Fibroblast of lung (primary cell): ENCODE results near the gene CAPN8. TPM values are rescaled to one million over a fixed set of nuclear protein-coding genes. Genes with fewer than 3 reads are reported as not detected.

Experiments used
- DNase-seq, 2 donors: peaks; one replicate each; pipeline versions ENCODE4 v3.0.0 to v3.0.0-alpha.2; 2010; ENCODE audit warnings: low read depth in 2 of 2
- H2AFZ ChIP-seq: 2 replicates; pipeline ENCODE4 v1.5.1; 2012; ENCODE audit warnings: low read length, control low read depth, inconsistent platforms
- H3K27ac ChIP-seq: 2 replicates; pipeline ENCODE4 v1.5.1; 2011; ENCODE audit warnings: low read length, control low read depth; ENCODE audit not compliant: insufficient read depth
- H3K27me3 ChIP-seq: 2 replicates; pipeline ENCODE4 v1.5.1; 2011; ENCODE audit warnings: mild to moderate bottlenecking, low read length; ENCODE audit not compliant: control insufficient read depth, insufficient read depth
- H3K36me3 ChIP-seq: 2 replicates; pipeline ENCODE4 v1.5.1; 2011; ENCODE audit warnings: low read length; ENCODE audit not compliant: control insufficient read depth, insufficient read depth
- H3K4me1 ChIP-seq: 2 replicates; pipeline ENCODE4 v1.5.1; 2011; ENCODE audit warnings: low read length; ENCODE audit not compliant: control insufficient read depth, insufficient read depth; ENCODE audit errors: extremely low read depth
- H3K4me2 ChIP-seq: 2 replicates; pipeline ENCODE4 v1.5.1; 2011; ENCODE audit warnings: low read length, control low read depth; ENCODE audit not compliant: insufficient read depth; ENCODE audit errors: extremely low read depth
- H3K4me3 ChIP-seq, 4 experiments: fragments of 200-600 bp in 1 of 4; sonication (generic) in 1 of 4; replicated peaks in 1 of 4; 2 replicates each; pipeline ENCODE4 v1.5.1; 2011 to 2016; ENCODE audit warnings: low read length in 4 of 4, low read depth in 3 of 4, mild to moderate bottlenecking in 3 of 4, control low read depth in 2 of 4, inconsistent platforms in 1 of 4, mixed read lengths in 1 of 4; ENCODE audit not compliant: insufficient read depth in 1 of 4; ENCODE audit errors: control extremely low read depth in 1 of 4
- H3K79me2 ChIP-seq: 2 replicates; pipeline ENCODE4 v1.5.1; 2012; ENCODE audit warnings: mild to moderate bottlenecking, low read length, inconsistent platforms; ENCODE audit not compliant: control insufficient read depth, insufficient read depth
- H3K9ac ChIP-seq: 2 replicates; pipeline ENCODE4 v1.5.1; 2011; ENCODE audit warnings: mild to moderate bottlenecking, low read length, control low read depth; ENCODE audit not compliant: insufficient read depth
- H3K9me3 ChIP-seq: 2 replicates; pipeline ENCODE4 v1.5.1; 2012; ENCODE audit warnings: low read depth, low read length; ENCODE audit not compliant: control insufficient read depth, insufficient read depth
- H4K20me1 ChIP-seq: 2 replicates; pipeline ENCODE4 v1.5.1; 2011; ENCODE audit warnings: low read length; ENCODE audit not compliant: control insufficient read depth, insufficient read depth; ENCODE audit errors: extremely low read depth
- EZH2 ChIP-seq: IDR thresholded peaks from 2 replicates; pipeline ENCODE4 v1.5.1; 2012; ENCODE audit warnings: low read length, control low read depth, mild to moderate bottlenecking; ENCODE audit errors: missing control alignments
- polyA plus RNA-seq, 2 donors: library from polyadenylated mRNA; depleted of rRNA in 1 of 2; stranded (reverse) in 1 of 2; unstranded in 1 of 2; fragments of >200 nt; gene quantifications; 2 replicates each; pipeline ENCODE4 v1.2.1, GENCODE V29; 2011 to 2012; ENCODE audit warnings: missing spikeins in 1 of 2
- total RNA-seq: library from RNA; depleted of rRNA; stranded (reverse); fragments of >200 nt; gene quantifications from 2 replicates; pipeline ENCODE4 v1.2.1, GENCODE V29; 2014
- TF ChIP-seq, protein P1 (sequence below), 2 donors: IDR thresholded peaks in 1 of 2; conservative IDR thresholded peaks in 1 of 2; 1 replicate in 1 of 2; 2 replicates in 1 of 2; pipeline ENCODE4 v1.5.1; 2011 to 2012; ENCODE audit warnings: low read length in 2 of 2, control low read depth in 1 of 2, inconsistent platforms in 1 of 2, low read depth in 1 of 2, mild to moderate bottlenecking in 1 of 2

Gene CAPN8
- total and polyA plus RNA-seq, 2 donors (not counting 1 experiment from before 2014, with no cell fraction given), result not detected

- no peak overlapping the region for H3K27ac ChIP-seq
- H3K4me2 ChIP-seq, result no peak overlapping the region
- H3K9me3 ChIP-seq, result no peaks in the 10 kb centered on the region
- H3K27me3 ChIP-seq, result no peaks in the 10 kb centered on the region
- no peaks in the 10 kb centered on the region for H3K36me3 ChIP-seq
- no peak for DNase-seq
- H3K4me1 ChIP-seq, result peaks cover 4% of the 10 kb centered on the region
- no peak overlapping the region for H2AFZ ChIP-seq
- no peaks in the 10 kb centered on the region for H4K20me1 ChIP-seq
- no peaks in the 10 kb centered on the region for H3K79me2 ChIP-seq
- H3K9ac ChIP-seq, result no peak overlapping the region
- TF ChIP-seq, protein P1, sequence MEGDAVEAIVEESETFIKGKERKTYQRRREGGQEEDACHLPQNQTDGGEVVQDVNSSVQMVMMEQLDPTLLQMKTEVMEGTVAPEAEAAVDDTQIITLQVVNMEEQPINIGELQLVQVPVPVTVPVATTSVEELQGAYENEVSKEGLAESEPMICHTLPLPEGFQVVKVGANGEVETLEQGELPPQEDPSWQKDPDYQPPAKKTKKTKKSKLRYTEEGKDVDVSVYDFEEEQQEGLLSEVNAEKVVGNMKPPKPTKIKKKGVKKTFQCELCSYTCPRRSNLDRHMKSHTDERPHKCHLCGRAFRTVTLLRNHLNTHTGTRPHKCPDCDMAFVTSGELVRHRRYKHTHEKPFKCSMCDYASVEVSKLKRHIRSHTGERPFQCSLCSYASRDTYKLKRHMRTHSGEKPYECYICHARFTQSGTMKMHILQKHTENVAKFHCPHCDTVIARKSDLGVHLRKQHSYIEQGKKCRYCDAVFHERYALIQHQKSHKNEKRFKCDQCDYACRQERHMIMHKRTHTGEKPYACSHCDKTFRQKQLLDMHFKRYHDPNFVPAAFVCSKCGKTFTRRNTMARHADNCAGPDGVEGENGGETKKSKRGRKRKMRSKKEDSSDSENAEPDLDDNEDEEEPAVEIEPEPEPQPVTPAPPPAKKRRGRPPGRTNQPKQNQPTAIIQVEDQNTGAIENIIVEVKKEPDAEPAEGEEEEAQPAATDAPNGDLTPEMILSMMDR (conservative IDR thresholded peaks at IDR 0.05 in 1 of 2, IDR thresholded peaks at IDR 0.05 in 1 of 2; ENCODE audit: low read depth in 1 of 2, low read length in 2 of 2), result no peak
- no peak for TF ChIP-seq EZH2
- no peak overlapping the region for H3K4me3 ChIP-seq
Observed at GRCh38 chr1:223669003-223669795, 3.7 kb upstream of the CAPN8 start.

DNA sequence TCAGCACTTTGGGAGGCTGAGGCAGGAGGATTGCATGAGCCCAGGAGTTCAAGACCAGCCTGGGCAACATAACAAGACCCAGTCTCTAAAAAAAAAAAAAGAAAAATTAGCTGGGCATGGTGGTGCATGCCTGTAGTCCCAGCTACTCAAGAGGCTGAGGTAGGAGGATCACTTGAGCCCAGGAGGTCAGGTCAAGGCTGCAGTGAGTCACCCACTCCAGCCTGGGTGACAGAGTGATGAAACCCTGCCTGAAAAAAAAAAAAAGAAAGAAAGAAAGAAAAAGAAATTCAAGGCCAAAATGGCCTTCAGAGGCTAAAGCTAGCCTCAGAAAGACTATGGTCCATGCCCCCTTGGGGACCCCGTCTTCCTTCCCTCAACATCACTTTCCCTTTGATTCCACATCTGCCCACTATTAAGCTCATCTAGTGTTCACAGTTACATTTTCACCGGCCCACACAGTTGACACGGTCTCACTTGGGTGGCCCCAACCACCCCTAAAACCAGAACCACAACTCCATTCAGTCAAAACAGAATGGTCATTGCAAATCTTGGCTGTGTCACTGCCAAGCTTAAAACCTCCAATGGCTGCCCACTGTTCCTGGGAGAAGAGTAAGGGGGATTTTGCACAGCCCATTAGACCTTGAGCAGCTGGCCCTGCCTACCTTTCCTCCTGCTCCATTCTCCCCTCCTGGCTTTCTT, 2.1 kb upstream of the CAPN8 start:
- TF ChIP-seq EZH2, result no peak
- TF ChIP-seq, protein P1 (conservative IDR thresholded peaks at IDR 0.05 in 1 of 2, IDR thresholded peaks at IDR 0.05 in 1 of 2; ENCODE audit: low read depth in 1 of 2, low read length in 2 of 2), result no peak
- Histone ChIP-seq H3K9ac (no peak overlapping the region), H3K79me2 (no peaks in the 10 kb centered on the region), H2AFZ (no peak overlapping the region), H3K9me3 (no peaks in the 10 kb centered on the region), H3K4me2 (no peak overlapping the region), H3K27ac (no peak overlapping the region), H4K20me1 (no peaks in the 10 kb centered on the region), H3K4me1 (peaks cover 4% of the 10 kb centered on the region), H3K36me3 (no peaks in the 10 kb centered on the region), H3K27me3 (peaks cover 4% of the 10 kb centered on the region), H3K4me3 (no peak overlapping the region)
- DNase-seq, result no peak

- no peak overlapping the region for H3K27ac ChIP-seq
- H3K4me3 ChIP-seq, result no peak overlapping the region
- H4K20me1 ChIP-seq, result no peaks in the 10 kb centered on the region
- peaks cover 4% of the 10 kb centered on the region for H3K27me3 ChIP-seq
- no peaks in the 10 kb centered on the region for H3K9me3 ChIP-seq
- no peaks in the 10 kb centered on the region for H3K4me1 ChIP-seq
- no peak overlapping the region for H3K4me2 ChIP-seq
- no peak overlapping the region for H3K9ac ChIP-seq
- no peak for DNase-seq
- H3K79me2 ChIP-seq, result no peaks in the 10 kb centered on the region
- H2AFZ ChIP-seq, result no peak overlapping the region
- H3K36me3 ChIP-seq, result no peaks in the 10 kb centered on the region
- TF ChIP-seq EZH2, result no peak
- TF ChIP-seq, protein P1 (conservative IDR thresholded peaks at IDR 0.05 in 1 of 2, IDR thresholded peaks at IDR 0.05 in 1 of 2; ENCODE audit: low read depth in 1 of 2, low read length in 2 of 2), result no peak
Observed at GRCh38 chr1:223664106-223664505, 1.4 kb downstream of the CAPN8 start.
